HL-60/S4 treated with phorbol 12-myristate 13-acetate at 8.2 ng/mL for 4 days and 3 days (cell line): ENCODE results near the gene PLEKHJ1.
"Not testable (repeated sequence)": the region's sequence is repeated elsewhere in the genome, so short reads cannot be mapped to it uniquely, and the experiment has no call there.

Source experiments
- in situ Hi-C: fragments of 300-500 bp; cut with MboI; formaldehyde crosslinking; loops from 2 replicates; pipeline ENCODE4 v1.15.0; 2022; ENCODE audit warnings: low sequenced_read_pairs

PLEKHJ1 gene

GRCh38 chr19:2236314-2237050, at the start of gene PLEKHJ1, which contains the start of gene SF3A2:
Gene PLEKHJ1 (minus strand): TSS chr19:2236329. CDS start chr19:2236248, 81 bp downstream.
Gene SF3A2 (plus strand): TSS chr19:2236824. CDS start chr19:2243419, 6,595 bp downstream.
- in situ Hi-C loops: no loop called here

GRCh38 chr19:2283835-2284507, 47.8 kb upstream of the PLEKHJ1 start:
- in situ Hi-C loops: no loop called here

- in situ Hi-C loops: no loop called here
Measured at GRCh38 chr19:2282862-2283237, 46.7 kb upstream of the PLEKHJ1 start.

GRCh38 chr19:2282062-2282861, 46.1 kb upstream of the PLEKHJ1 start, which contains the start of gene PEAK3:
Gene PEAK3 (minus strand): TSS chr19:2282175. CDS start chr19:2280931, 1,244 bp downstream.
- in situ Hi-C loops: no loop called here

GRCh38 chr19:2281265-2282061, 45.3 kb upstream of the PLEKHJ1 start:
- in situ Hi-C loops: not testable (repeated sequence)

- in situ Hi-C loops: no loop called here
Measured at GRCh38 chr19:2280633-2281264, 44.6 kb upstream of the PLEKHJ1 start.

- in situ Hi-C loops: no loop called here
Measured at GRCh38 chr19:2278459-2279158, 42.5 kb upstream of the PLEKHJ1 start.

GRCh38 chr19:2277138-2277537, 41.0 kb upstream of the PLEKHJ1 start:
- in situ Hi-C loops: no loop called here

GRCh38 chr19:2276429-2276986, 40.4 kb upstream of the PLEKHJ1 start:
- in situ Hi-C loops: no loop called here

GRCh38 chr19:2275588-2276428, 39.7 kb upstream of the PLEKHJ1 start:
- in situ Hi-C loops: no loop called here

GRCh38 chr19:2274931-2275535, 38.9 kb upstream of the PLEKHJ1 start:
- in situ Hi-C loops: no loop called here

GRCh38 chr19:2274185-2274711, 38.1 kb upstream of the PLEKHJ1 start:
- in situ Hi-C loops: no loop called here

- in situ Hi-C loops: no loop called here
Measured at GRCh38 chr19:2273356-2274184, 37.4 kb upstream of the PLEKHJ1 start.

- in situ Hi-C loops: no loop called here
Measured at GRCh38 chr19:2271234-2272103, 35.3 kb upstream of the PLEKHJ1 start.

GRCh38 chr19:2270423-2271233, 34.5 kb upstream of the PLEKHJ1 start:
- in situ Hi-C loops: no loop called here
